A549 treated with Hydrocortisone at 1 μM for 4 hours (cell line): ENCODE data around the gene SHISAL2A. TPM values are rescaled to one million over a fixed set of nuclear protein-coding genes. Genes with fewer than 3 reads are reported as not detected.

Experiments used
- total RNA-seq: library from RNA; stranded (reverse); fragments of 200-300 nt; extraction: Qiagen RNA extraction; gene quantifications from 5 replicates; pipeline ENCODE4 v1.2.3, GENCODE V29; 2022

SHISAL2A gene
- total RNA-seq, result 0.33 to 0.86 TPM (median 0.47 TPM) in 5 replicates

GRCh38 chr1:52632732-52633290 is at the start of gene SHISAL2A:
Gene SHISAL2A (plus strand): TSS chr1:52633168. CDS start chr1:52633494, 326 bp downstream.

GRCh38 chr1:52601991-52602855 is 30.7 kb upstream of the SHISAL2A start, which contains the start of gene GPX7:
Gene GPX7 (plus strand): TSS chr1:52602371. CDS start chr1:52602410, 39 bp downstream.

GRCh38 chr1:52697795-52698674 is 65.1 kb downstream of the SHISAL2A start, which contains the start of gene COA7:
Gene COA7 (minus strand): TSS chr1:52698347. CDS start chr1:52698326, 21 bp downstream.

Other genes with a start within 250 kb of the SHISAL2A start
- gene ORC1, start 228.7 kb upstream of the SHISAL2A start, total RNA-seq, result 19.8 to 24.7 TPM (median 21.5 TPM) in 5 replicates
- 19.5 to 23.3 TPM (median 21.8 TPM) in 5 replicates for gene PRPF38A, start 228.6 kb upstream of the SHISAL2A start, total RNA-seq
- gene TUT4, start 80.1 kb upstream of the SHISAL2A start, total RNA-seq, result 29.5 to 41.3 TPM (median 31.6 TPM) in 5 replicates
- not detected in 5 replicates for gene GPX7, start 30.8 kb upstream of the SHISAL2A start, total RNA-seq
- 23.7 to 27.6 TPM (median 26.0 TPM) in 5 replicates for gene COA7, start 65.2 kb downstream of the SHISAL2A start, total RNA-seq
- gene ZYG11B, start 93.3 kb downstream of the SHISAL2A start, total RNA-seq, result 4.0 to 7.3 TPM (median 6.1 TPM) in 5 replicates
- 2.2 to 2.8 TPM (median 2.7 TPM) in 5 replicates for gene ZYG11A, start 209.6 kb downstream of the SHISAL2A start, total RNA-seq